GM18505 (cell line): Measurements from ENCODE around the gene ADH1A.
"Not testable (repeated sequence)": the region's sequence is repeated elsewhere in the genome, so short reads cannot be mapped to it uniquely, and the experiment has no call there.

Experiments
- ATAC-seq: cut with Tn5 transposase; IDR thresholded peaks from one replicate; pipeline ENCODE4 v1.9.1; 2021; ENCODE audit not compliant: unreplicated experiment
- POLR2A ChIP-seq: IDR thresholded peaks from 4 replicates; pipeline ENCODE4 v1.6.1; 2011; ENCODE audit warnings: borderline replicate concordance; ENCODE audit not compliant: insufficient read depth, insufficient read length; ENCODE audit errors: extremely low read depth

Gene ADH1A

GRCh38 chr4:99290848-99291786 is at the start of gene ADH1A:
Gene ADH1A, minus strand, starts transcription at chr4:99290985. Its CDS starts 71 bp downstream, at chr4:99290914.
- ATAC-seq: no peak
- no peak for TF ChIP-seq POLR2A

- ATAC-seq: no peak
- TF ChIP-seq POLR2A: no peak
Observed at GRCh38 chr4:99339172-99339571, 48.4 kb upstream of the ADH1A start.

- TF ChIP-seq POLR2A: no peak
- no peak for ATAC-seq
Observed at GRCh38 chr4:99336553-99336952, 45.8 kb upstream of the ADH1A start.

- no peak for TF ChIP-seq POLR2A
- ATAC-seq: no peak
Observed at GRCh38 chr4:99334880-99335279, 44.1 kb upstream of the ADH1A start.

GRCh38 chr4:99330648-99331047 is 39.9 kb upstream of the ADH1A start:
- TF ChIP-seq POLR2A: no peak
- no peak for ATAC-seq

- ATAC-seq: no peak
- no peak for TF ChIP-seq POLR2A
Observed at GRCh38 chr4:99329876-99330275, 39.1 kb upstream of the ADH1A start.

GRCh38 chr4:99324979-99325378 is 34.2 kb upstream of the ADH1A start:
- no peak for ATAC-seq
- no peak for TF ChIP-seq POLR2A

GRCh38 chr4:99324361-99324760 is 33.6 kb upstream of the ADH1A start:
- ATAC-seq: no peak
- TF ChIP-seq POLR2A: no peak

- TF ChIP-seq POLR2A: no peak
- no peak for ATAC-seq
Observed at GRCh38 chr4:99323756-99324155, 33.0 kb upstream of the ADH1A start.

- no peak for TF ChIP-seq POLR2A
- ATAC-seq: no peak
Observed at GRCh38 chr4:99321241-99322191, 30.7 kb upstream of the ADH1A start, which contains the start of gene ADH1B. Gene ADH1B, minus strand, starts transcription at chr4:99321401. Its CDS starts 70 bp downstream, at chr4:99321331.

GRCh38 chr4:99317811-99318210 is 27.0 kb upstream of the ADH1A start:
- ATAC-seq: not testable (repeated sequence)

GRCh38 chr4:99317354-99317753 is 26.6 kb upstream of the ADH1A start:
- no peak for ATAC-seq
- no peak for TF ChIP-seq POLR2A

GRCh38 chr4:99315839-99316238 is 25.1 kb upstream of the ADH1A start:
- no peak for ATAC-seq
- no peak for TF ChIP-seq POLR2A
